Measurements from ENCODE around the gene TRAF5. TPM values are rescaled to one million over a fixed set of nuclear protein-coding genes. Genes with fewer than 3 reads are reported as not detected.

The TRAF5 gene
- total RNA-seq, 2 donors from 2014 or later = 56.5 to 78.3 TPM

GRCh38 chr1:211371406-211372105 lies 44.9 kb downstream of the TRAF5 start:
- no peak for DNase-seq
- Mint-ChIP-seq H3K36me3 (ENCODE audit: low read depth) (peaks cover 39% of the 10 kb centered on the region), H3K4me3 (no peak overlapping the region), H3K9me3 (no peaks in the 10 kb centered on the region), H3K4me1 (peaks cover 40% of the 10 kb centered on the region), H3K27ac (no peak overlapping the region), H3K27me3 (ENCODE audit: insufficient read depth) (no peaks in the 10 kb centered on the region)
- Histone ChIP-seq H3K36me3 (ENCODE audit: control insufficient read depth, insufficient read depth, low read length) (peaks cover 48% of the 10 kb centered on the region), H3K27ac (ENCODE audit: low read depth, low read length) (no peak overlapping the region), H3K9ac (ENCODE audit: extremely low read depth, low read length, poor library complexity, severe bottlenecking) (no peak overlapping the region), H3K4me1 (ENCODE audit: control insufficient read depth, insufficient read depth, low read length) (peaks cover 21% of the 10 kb centered on the region), H3K27me3 (ENCODE audit: control insufficient read depth, insufficient read depth, low read length, poor library complexity, severe bottlenecking) (no peaks in the 10 kb centered on the region), H3K9me3 (ENCODE audit: control insufficient read depth, low read length) (no peaks in the 10 kb centered on the region), H3K4me3 (ENCODE audit: low read length) (no peak overlapping the region)
- WGBS, 2 experiments (ENCODE audit: insufficient coverage in 1 of 2, insufficient read length in 1 of 2) = 88 to 92% methylated on average over 1 of the region's 1 CpG
- TF ChIP-seq, protein P1, sequence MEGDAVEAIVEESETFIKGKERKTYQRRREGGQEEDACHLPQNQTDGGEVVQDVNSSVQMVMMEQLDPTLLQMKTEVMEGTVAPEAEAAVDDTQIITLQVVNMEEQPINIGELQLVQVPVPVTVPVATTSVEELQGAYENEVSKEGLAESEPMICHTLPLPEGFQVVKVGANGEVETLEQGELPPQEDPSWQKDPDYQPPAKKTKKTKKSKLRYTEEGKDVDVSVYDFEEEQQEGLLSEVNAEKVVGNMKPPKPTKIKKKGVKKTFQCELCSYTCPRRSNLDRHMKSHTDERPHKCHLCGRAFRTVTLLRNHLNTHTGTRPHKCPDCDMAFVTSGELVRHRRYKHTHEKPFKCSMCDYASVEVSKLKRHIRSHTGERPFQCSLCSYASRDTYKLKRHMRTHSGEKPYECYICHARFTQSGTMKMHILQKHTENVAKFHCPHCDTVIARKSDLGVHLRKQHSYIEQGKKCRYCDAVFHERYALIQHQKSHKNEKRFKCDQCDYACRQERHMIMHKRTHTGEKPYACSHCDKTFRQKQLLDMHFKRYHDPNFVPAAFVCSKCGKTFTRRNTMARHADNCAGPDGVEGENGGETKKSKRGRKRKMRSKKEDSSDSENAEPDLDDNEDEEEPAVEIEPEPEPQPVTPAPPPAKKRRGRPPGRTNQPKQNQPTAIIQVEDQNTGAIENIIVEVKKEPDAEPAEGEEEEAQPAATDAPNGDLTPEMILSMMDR (conservative IDR thresholded peaks at IDR 0.05) = no peak

DNA sequence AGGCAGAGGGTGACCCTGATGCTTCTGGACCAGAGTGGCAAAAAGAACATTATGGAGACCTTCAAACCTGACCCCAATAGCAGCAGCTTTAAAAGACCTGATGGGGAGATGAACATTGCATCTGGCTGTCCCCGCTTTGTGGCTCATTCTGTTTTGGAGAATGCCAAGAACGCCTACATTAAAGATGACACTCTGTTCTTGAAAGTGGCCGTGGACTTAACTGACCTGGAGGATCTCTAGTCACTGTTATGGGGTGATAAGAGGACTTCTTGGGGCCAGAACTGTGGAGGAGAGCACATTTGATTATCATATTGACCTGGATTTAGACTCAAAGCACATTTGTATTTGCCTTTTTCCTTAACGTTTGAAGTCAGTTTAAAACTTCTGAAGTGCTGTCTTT lies 45.8 kb downstream of the TRAF5 start:
- no peak overlapping the region for H3K4me3 ChIP-seq (ENCODE audit: low read length)
- H3K9me3 ChIP-seq (ENCODE audit: control insufficient read depth, low read length) = no peaks in the 10 kb centered on the region
- no peak overlapping the region for H3K27ac ChIP-seq (ENCODE audit: low read depth, low read length)
- 93 to 100% methylated on average over 4 of the region's 4 CpGs for WGBS, 2 experiments (ENCODE audit: insufficient coverage in 1 of 2, insufficient read length in 1 of 2)
- H3K27me3 ChIP-seq (ENCODE audit: control insufficient read depth, insufficient read depth, low read length, poor library complexity, severe bottlenecking) = no peaks in the 10 kb centered on the region
- Mint-ChIP-seq H3K4me1 (peaks cover 49% of the 10 kb centered on the region), H3K4me3 (no peak overlapping the region), H3K36me3 (ENCODE audit: low read depth) (peaks cover 35% of the 10 kb centered on the region), H3K27me3 (ENCODE audit: insufficient read depth) (no peaks in the 10 kb centered on the region), H3K9me3 (no peaks in the 10 kb centered on the region), H3K27ac (peak overlapping the region; percentile 54)
- peaks cover 40% of the 10 kb centered on the region for H3K36me3 ChIP-seq (ENCODE audit: control insufficient read depth, insufficient read depth, low read length)
- peaks cover 30% of the 10 kb centered on the region for H3K4me1 ChIP-seq (ENCODE audit: control insufficient read depth, insufficient read depth, low read length)
- no peak overlapping the region for H3K9ac ChIP-seq (ENCODE audit: extremely low read depth, low read length, poor library complexity, severe bottlenecking)
- no peak for DNase-seq
- TF ChIP-seq, protein P1 (conservative IDR thresholded peaks at IDR 0.05) = no peak

DNA sequence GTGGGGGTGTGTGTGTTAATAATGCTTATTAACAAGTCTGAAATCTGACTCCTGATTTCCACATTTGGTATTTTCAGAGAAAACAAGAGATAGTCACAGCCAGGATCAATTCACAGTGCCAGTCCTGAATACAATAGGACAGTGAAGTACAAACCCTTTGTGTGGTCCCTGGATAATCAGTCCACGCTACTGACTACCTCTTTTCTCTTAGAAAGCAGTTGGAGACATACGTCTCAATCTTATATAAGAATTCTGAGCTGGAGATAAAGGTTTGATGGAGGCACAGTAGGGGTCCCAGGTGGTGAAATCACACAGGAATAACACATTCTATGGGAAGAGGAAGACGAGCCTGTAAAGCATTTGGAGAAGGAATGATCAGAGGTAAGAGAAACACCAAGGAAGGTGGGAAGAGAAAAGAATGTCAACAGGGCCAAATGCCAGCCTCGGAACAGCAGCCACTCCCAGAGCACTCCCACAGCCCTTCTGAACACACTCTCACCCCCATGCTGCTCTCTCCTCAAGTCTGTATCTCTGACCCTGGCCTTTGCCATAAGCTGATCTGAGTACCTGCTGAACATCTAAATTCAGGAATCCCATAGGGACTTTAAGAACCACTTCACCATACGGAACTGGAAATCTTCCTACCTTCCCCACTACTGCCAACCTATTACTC lies 48.6 kb downstream of the TRAF5 start:
- Histone ChIP-seq H3K27ac (ENCODE audit: low read depth, low read length) (no peak overlapping the region), H3K9me3 (ENCODE audit: control insufficient read depth, low read length) (no peaks in the 10 kb centered on the region), H3K9ac (ENCODE audit: extremely low read depth, low read length, poor library complexity, severe bottlenecking) (no peak overlapping the region), H3K27me3 (ENCODE audit: control insufficient read depth, insufficient read depth, low read length, poor library complexity, severe bottlenecking) (no peaks in the 10 kb centered on the region), H3K4me3 (ENCODE audit: low read length) (no peak overlapping the region), H3K4me1 (ENCODE audit: control insufficient read depth, insufficient read depth, low read length) (peaks cover 31% of the 10 kb centered on the region), H3K36me3 (ENCODE audit: control insufficient read depth, insufficient read depth, low read length) (peaks cover 25% of the 10 kb centered on the region)
- peak overlapping the region; percentile 6 for H3K4me3 Mint-ChIP-seq
- TF ChIP-seq, protein P1 (conservative IDR thresholded peaks at IDR 0.05) = no peak
- no peaks in the 10 kb centered on the region for H3K27me3 Mint-ChIP-seq (ENCODE audit: insufficient read depth)
- DNase-seq = peak; percentile 83
- H3K9me3 Mint-ChIP-seq = no peaks in the 10 kb centered on the region
- peaks cover 59% of the 10 kb centered on the region for H3K4me1 Mint-ChIP-seq
- 22 to 67% methylated on average over 2 to 5 of the region's 5 CpGs for WGBS, 2 experiments (ENCODE audit: insufficient coverage in 1 of 2, insufficient read length in 1 of 2)
- peaks cover 25% of the 10 kb centered on the region for H3K36me3 Mint-ChIP-seq (ENCODE audit: low read depth)
- H3K27ac Mint-ChIP-seq = peak overlapping the region; percentile 91
